Measurements from ENCODE around the gene SLC22A31.

GRCh38 chr16:89147085-89147817 is 53.1 kb downstream of the SLC22A31 start:
- TF ChIP-seq EZH2phosphoT487 (IDR thresholded peaks at IDR 0.05; ENCODE audit: borderline replicate concordance, low read depth, low read length) (no peak), CTCF (conservative IDR thresholded peaks at IDR 0.05; ENCODE audit: low read length) (no peak)
